ENCODE data around the gene NWD2. TPM values are rescaled to one million over a fixed set of nuclear protein-coding genes. Genes with fewer than 3 reads are reported as not detected.

The NWD2 gene
- total RNA-seq, 1 experiment from 2014 or later: not detected

DNA sequence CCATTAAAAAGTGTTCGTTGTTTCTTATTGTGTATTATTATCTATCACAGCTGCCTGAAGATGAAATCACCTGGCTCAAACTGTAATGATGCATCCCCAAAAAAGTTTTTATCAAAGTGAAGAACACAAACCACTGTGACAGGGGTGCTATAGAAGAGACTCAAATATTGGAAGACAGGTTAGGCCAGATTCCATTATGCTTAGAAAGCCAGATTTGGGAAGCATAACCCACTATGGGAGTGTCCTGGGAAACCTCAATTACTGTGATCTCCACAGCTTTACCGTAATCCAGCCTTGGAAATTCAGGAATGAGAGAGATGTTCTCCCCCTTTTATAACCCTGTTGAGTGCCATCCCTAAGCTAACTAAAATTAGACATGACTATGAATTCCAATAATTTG is 114.2 kb downstream of the NWD2 start:
- Histone ChIP-seq H3K23ac (ENCODE audit: insufficient read length, low read depth, low read length) (no peak overlapping the region), H3K56ac (ENCODE audit: insufficient read length, low read depth, low read length) (no peak overlapping the region), H3T11ph (ENCODE audit: low read length) (no peak overlapping the region), H3K4me2 (ENCODE audit: insufficient read depth, insufficient read length, low read length) (no peak overlapping the region), H3K79me1 (ENCODE audit: insufficient read depth, low read depth, low read length, poor library complexity, severe bottlenecking) (no peaks in the 10 kb centered on the region), H4K5ac (ENCODE audit: insufficient read length, low read depth, low read length) (no peak overlapping the region), H2AFZ (ENCODE audit: low read length) (no peak overlapping the region), H3K79me2 (ENCODE audit: insufficient read depth, low read length) (no peaks in the 10 kb centered on the region), H3K4ac (ENCODE audit: low read depth, low read length) (no peak overlapping the region), H3K4me1 (ENCODE audit: insufficient read depth, low read length) (no peaks in the 10 kb centered on the region), H2BK5ac (ENCODE audit: insufficient read length, low read length) (no peak overlapping the region), H3K27ac (ENCODE audit: insufficient read length, low read depth, low read length) (no peak overlapping the region), H4K8ac (replicated peaks; ENCODE audit: insufficient read length, low read depth, low read length) (no peak overlapping the region), H3K9me3 (ENCODE audit: control insufficient read depth, low read depth, low read length) (no peaks in the 10 kb centered on the region), H3K18ac (ENCODE audit: insufficient read length, low read depth, low read length) (no peak overlapping the region), H3K27me3 (ENCODE audit: insufficient read depth, low read length) (no peaks in the 10 kb centered on the region), H2BK15ac (ENCODE audit: low read depth, low read length) (no peak overlapping the region), H3K9ac (ENCODE audit: extremely low read depth, insufficient read length, low read length) (no peak overlapping the region), H2BK12ac (ENCODE audit: insufficient read length, low read depth, low read length) (no peak overlapping the region), H3K14ac (ENCODE audit: insufficient read depth, low read length) (no peak overlapping the region), H2AK5ac (ENCODE audit: insufficient read length, low read length) (no peak overlapping the region), H2BK20ac (ENCODE audit: low read depth, low read length, poor library complexity, severe bottlenecking) (no peak overlapping the region), H4K91ac (ENCODE audit: insufficient read length, low read depth, low read length) (no peak overlapping the region), H2BK120ac (ENCODE audit: low read depth, low read length, poor library complexity, severe bottlenecking) (no peak overlapping the region), H3K23me2 (ENCODE audit: insufficient read length, low read depth, low read length, poor library complexity, severe bottlenecking) (no peaks in the 10 kb centered on the region), H4K20me1 (ENCODE audit: control insufficient read depth, insufficient read depth, insufficient read length) (no peaks in the 10 kb centered on the region)
- TF ChIP-seq, protein P1, sequence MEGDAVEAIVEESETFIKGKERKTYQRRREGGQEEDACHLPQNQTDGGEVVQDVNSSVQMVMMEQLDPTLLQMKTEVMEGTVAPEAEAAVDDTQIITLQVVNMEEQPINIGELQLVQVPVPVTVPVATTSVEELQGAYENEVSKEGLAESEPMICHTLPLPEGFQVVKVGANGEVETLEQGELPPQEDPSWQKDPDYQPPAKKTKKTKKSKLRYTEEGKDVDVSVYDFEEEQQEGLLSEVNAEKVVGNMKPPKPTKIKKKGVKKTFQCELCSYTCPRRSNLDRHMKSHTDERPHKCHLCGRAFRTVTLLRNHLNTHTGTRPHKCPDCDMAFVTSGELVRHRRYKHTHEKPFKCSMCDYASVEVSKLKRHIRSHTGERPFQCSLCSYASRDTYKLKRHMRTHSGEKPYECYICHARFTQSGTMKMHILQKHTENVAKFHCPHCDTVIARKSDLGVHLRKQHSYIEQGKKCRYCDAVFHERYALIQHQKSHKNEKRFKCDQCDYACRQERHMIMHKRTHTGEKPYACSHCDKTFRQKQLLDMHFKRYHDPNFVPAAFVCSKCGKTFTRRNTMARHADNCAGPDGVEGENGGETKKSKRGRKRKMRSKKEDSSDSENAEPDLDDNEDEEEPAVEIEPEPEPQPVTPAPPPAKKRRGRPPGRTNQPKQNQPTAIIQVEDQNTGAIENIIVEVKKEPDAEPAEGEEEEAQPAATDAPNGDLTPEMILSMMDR (conservative IDR thresholded peaks at IDR 0.05): no peak
- Mint-ChIP-seq H3K4me1 (no peaks in the 10 kb centered on the region), H3K4me3 (no peak overlapping the region), H3K36me3 (ENCODE audit: insufficient read depth in 1 of 3, low read depth in 3 of 3) (peaks cover 0 to 2% (median 0%) of the 10 kb centered on the region in 3 experiments; a peak in 1 of 7 replicates), H3K9me3 (0 out of 5 replicates have a peak, but pooled peaks cover 2% of the 10 kb centered on the region in 2 experiments), H3K27ac (no peak overlapping the region), H3K27me3 (ENCODE audit: low read depth) (no peaks in the 10 kb centered on the region)
- no CpG with 5 or more reads among the region's 2 CpGs for WGBS (ENCODE audit: extremely low coverage, insufficient read length, low lambda C conversion rate)
- DNase-seq: no peak

Data from H9 (cell line).